ENCODE measurements around the gene PRKG1.
"Not testable (repeated sequence)": the region's sequence is repeated elsewhere in the genome, so short reads cannot be mapped to it uniquely, and the experiment has no call there.

The PRKG1 gene

DNA sequence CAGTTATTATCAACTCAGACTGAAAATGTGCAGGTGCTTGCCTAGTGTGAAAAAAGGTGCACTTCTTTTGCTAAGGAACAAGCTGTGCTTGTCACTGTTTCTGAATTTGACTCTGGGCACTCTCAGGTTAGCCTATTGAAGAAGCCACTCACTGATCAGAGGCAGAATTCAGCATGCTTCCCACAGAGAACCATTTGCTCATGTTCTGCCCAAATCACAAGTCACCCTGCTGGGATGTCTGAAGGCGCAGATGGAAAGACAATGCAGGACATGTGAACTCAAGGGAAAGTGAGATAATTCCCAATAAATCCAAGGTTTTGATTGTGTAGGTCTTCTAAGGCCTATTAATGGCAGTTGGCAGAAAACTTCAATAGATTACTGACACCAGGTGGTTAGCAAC, 672.9 kb downstream of the PRKG1 start:
- ChIA-PET POLR2A (ENCODE audit: low non-redundant PET) (no interaction called here), CTCF (no interaction called here)
- no peak overlapping the region for H3K27ac ChIP-seq
- TF ChIP-seq, protein P1, sequence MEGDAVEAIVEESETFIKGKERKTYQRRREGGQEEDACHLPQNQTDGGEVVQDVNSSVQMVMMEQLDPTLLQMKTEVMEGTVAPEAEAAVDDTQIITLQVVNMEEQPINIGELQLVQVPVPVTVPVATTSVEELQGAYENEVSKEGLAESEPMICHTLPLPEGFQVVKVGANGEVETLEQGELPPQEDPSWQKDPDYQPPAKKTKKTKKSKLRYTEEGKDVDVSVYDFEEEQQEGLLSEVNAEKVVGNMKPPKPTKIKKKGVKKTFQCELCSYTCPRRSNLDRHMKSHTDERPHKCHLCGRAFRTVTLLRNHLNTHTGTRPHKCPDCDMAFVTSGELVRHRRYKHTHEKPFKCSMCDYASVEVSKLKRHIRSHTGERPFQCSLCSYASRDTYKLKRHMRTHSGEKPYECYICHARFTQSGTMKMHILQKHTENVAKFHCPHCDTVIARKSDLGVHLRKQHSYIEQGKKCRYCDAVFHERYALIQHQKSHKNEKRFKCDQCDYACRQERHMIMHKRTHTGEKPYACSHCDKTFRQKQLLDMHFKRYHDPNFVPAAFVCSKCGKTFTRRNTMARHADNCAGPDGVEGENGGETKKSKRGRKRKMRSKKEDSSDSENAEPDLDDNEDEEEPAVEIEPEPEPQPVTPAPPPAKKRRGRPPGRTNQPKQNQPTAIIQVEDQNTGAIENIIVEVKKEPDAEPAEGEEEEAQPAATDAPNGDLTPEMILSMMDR (conservative IDR thresholded peaks at IDR 0.05; ENCODE audit: low read depth) = no peak
- no peak for DNase-seq (ENCODE audit: low spot score)

DNA sequence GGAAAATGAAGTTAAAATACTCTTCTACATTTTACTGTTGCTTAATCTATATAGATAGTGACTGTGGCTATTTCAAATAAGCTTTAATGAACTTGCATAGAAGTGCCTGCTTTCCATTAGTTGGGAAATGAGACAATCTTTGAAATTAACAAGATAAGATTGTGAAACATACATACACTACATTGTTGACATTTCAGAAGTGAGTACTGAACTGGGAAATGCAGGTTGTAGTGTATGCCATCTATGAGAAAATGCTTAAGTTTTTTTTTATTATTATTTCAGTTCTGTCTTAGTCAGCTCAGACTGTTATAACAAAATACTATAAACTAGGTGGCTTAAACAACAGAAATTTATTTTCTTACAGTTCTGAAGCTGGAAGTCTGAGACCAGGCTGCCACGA, 674.7 kb downstream of the PRKG1 start:
- TF ChIP-seq, protein P1 (conservative IDR thresholded peaks at IDR 0.05; ENCODE audit: low read depth) = no peak
- no peak overlapping the region for H3K27ac ChIP-seq
- CTCF ChIA-PET = no interaction called here
- no peak for DNase-seq (ENCODE audit: low spot score)
- POLR2A ChIA-PET (ENCODE audit: low non-redundant PET) = no interaction called here

DNA sequence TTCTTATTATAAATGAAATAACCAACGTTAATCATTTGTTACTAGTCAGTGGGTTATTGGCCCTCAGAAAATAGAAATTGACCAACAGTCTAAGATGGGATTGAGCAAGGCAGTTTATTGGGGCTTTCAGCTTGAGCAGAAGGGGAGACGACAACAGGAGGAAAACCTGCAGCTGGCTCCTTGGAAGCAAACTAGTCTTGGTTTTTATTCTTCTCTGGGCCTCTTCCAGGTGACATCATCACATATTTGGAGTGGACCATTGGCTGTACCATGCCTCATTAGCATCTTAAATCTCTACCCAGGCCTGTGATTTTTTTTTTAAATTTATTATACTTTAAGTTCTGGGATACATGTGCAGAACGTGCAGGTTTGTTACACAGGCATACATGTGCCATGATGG, 684.1 kb downstream of the PRKG1 start:
- CTCF ChIA-PET = no interaction called here
- DNase-seq (ENCODE audit: low spot score) = no peak
- POLR2A ChIA-PET (ENCODE audit: low non-redundant PET) = no interaction called here
- no peak overlapping the region for H3K27ac ChIP-seq
- TF ChIP-seq, protein P1 (conservative IDR thresholded peaks at IDR 0.05; ENCODE audit: low read depth) = no peak

DNA sequence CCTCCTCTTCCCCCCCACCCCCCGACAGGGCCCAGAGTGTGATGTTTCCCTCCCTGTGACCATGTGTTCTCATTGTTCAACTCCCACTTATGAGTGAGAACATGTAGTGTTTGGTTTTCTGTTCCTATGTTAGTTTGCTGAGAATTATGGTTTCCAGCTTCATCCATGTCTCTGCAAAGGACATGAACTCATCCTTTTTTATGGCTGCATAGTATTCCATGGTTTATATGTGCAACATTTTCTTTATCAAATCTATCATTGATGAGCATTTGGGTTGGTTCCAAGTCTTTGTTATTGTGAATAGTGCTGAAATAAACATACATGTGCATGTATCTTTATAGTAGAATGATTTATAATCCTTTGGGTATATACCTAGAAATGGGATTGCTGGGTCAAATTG, 684.6 kb downstream of the PRKG1 start:
- DNase-seq (ENCODE audit: low spot score); POLR2A ChIA-PET (ENCODE audit: low non-redundant PET); CTCF ChIA-PET; H3K27ac ChIP-seq: not testable (repeated sequence)

DNA sequence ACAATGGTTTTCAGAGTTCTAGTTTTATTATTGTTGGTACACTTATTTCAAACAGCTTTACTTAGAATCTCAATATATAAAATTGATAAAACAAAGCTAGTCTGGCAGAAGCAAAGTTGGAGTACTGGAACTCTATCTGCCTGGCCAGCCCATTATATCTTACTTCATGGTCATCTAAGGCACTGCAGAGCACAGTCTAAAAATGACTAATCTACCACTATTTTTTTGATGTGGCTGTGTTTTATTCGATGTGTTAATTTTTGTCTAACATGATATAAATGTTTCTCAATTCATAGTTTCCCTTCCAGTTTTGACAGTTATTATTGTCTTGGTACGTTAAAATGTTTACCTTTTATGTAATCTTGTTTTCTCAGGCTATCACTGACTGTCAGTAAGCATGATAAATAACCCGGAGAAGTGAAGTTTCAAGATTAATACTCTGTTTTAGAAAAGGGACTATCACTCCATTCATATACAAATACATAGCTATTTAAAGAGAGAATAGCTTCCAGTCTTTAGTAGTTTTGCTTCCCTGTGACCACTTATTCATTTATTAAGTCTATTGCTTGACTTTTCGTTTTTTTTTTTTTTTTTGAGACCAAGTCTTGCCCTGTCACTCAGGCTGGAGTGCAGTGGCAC, 685.7 kb downstream of the PRKG1 start:
- no peak overlapping the region for H3K27ac ChIP-seq
- CTCF ChIA-PET = no interaction called here
- TF ChIP-seq, protein P1 (conservative IDR thresholded peaks at IDR 0.05; ENCODE audit: low read depth) = no peak
- POLR2A ChIA-PET (ENCODE audit: low non-redundant PET) = no interaction called here
- no peak for DNase-seq (ENCODE audit: low spot score)

DNA sequence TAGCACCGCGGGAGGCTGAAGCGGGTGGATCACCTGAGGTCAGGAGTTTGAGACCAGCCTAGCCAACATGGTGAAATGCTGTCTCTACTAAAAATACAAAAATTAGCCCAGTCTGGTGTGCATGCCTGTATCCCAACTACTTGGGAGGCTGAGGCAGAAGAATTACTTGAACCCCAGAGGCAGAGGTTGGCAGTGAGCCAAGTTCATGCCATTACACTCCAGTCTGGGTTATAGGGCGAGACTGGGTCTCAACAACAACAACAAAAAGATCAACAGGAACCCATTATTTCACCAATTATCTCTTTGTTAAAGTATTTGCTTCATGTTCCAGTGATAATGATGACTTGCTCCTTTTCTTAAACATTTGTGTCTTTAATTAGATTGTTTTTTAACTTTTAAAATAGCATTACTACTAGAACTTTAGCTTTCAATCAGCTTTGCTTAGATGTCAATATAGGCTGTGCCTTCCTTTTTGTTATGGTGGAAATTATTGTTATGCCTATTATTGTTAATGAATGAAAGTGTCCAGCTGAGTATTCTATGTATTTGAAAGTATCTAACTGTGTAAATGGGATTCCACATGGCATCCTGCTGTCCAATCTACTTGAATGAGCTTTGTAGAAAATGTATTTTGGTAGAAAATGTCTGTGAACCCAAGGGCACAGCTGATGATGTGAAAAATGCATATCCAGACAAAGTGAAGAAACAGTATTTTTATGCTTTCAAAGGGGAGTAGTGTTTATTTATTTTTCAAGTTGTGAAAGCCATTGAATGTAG, 686.8 kb downstream of the PRKG1 start:
- TF ChIP-seq, protein P1 (conservative IDR thresholded peaks at IDR 0.05; ENCODE audit: low read depth) = no peak
- POLR2A ChIA-PET (ENCODE audit: low non-redundant PET) = no interaction called here
- no peak for DNase-seq (ENCODE audit: low spot score)
- no peak overlapping the region for H3K27ac ChIP-seq
- CTCF ChIA-PET = no interaction called here

DNA sequence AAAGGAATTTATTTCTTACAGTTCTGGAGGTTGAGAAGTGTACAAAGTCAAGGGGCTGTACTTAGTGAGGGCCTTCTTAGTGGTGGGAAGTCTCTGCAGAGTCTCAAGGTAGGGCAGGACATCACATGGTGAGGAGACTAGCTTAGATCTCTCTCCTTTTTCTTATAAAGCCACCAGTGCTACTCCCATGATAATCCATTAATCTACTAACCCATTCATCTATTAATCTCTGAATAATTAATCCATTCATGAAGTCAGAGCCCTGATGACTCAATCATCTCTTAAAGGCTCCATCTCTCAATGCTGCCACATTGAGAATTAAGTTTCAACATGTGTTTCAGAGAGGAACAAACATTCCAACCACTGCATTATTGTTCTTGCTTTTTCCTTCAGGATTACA, 689.5 kb downstream of the PRKG1 start:
- ChIA-PET CTCF (no interaction called here), POLR2A (ENCODE audit: low non-redundant PET) (no interaction called here)
- TF ChIP-seq, protein P1 (conservative IDR thresholded peaks at IDR 0.05; ENCODE audit: low read depth) = no peak
- DNase-seq (ENCODE audit: low spot score) = no peak
- H3K27ac ChIP-seq = no peak overlapping the region
